ENCODE data around the gene STK32B.

GRCh38 chr4:5399790-5400421 lies 348.6 kb downstream of the STK32B start:
- TF ChIP-seq ZFP36 (IDR thresholded peaks at IDR 0.05; ENCODE audit: borderline replicate concordance, partially characterized antibody) (no peak), REST (IDR thresholded peaks at IDR 0.05) (no peak), POLR2A (IDR thresholded peaks at IDR 0.05; ENCODE audit: low read length) (no peak), CTCF (IDR thresholded peaks at IDR 0.05) (peak; percentile 49), MAZ (IDR thresholded peaks at IDR 0.05; ENCODE audit: borderline replicate concordance, low read depth, low read length) (no peak), KDM1A (IDR thresholded peaks at IDR 0.05; ENCODE audit: low read depth) (no peak)

All from A549 (cell line).